K562 (cell line): ENCODE measurements around the gene CSNK1G1. TPM values are rescaled to one million over a fixed set of nuclear protein-coding genes. Genes with fewer than 3 reads are reported as not detected.

Experiments used
- ARHGAP35 ChIP-seq: fragments of 450-650 bp; IDR thresholded peaks from 2 replicates; pipeline ENCODE4 v1.6.1; 2018; ENCODE audit not compliant: partially characterized antibody
- ARNT ChIP-seq, 2 experiments: fragments of 450-650 bp; IDR thresholded peaks; 2 replicates each; pipeline ENCODE4 v1.6.1; 2016; ENCODE audit warnings: mild to moderate bottlenecking in 1 of 2
- DNMT1 ChIP-seq: fragments of 450-650 bp; IDR thresholded peaks from 2 replicates; pipeline ENCODE4 v1.6.1; 2016; ENCODE audit warnings: antibody characterized with exemption, mild to moderate bottlenecking
- FOSL1 ChIP-seq: fragments of 200-800 bp; sonication (Bioruptor generic); conservative IDR thresholded peaks from 2 replicates; pipeline ENCODE4 v1.6.1; 2016; ENCODE audit warnings: missing genetic modification characterization, missing compliant biosample characterization
- KDM2B ChIP-seq: fragments of 250-450 bp; sonication (Bioruptor Pico); IDR thresholded peaks from 2 replicates; pipeline ENCODE4 v1.8.0; 2021; ENCODE audit warnings: mild to moderate bottlenecking, moderate library complexity
- MEIS2 ChIP-seq: fragments of 450-650 bp; IDR thresholded peaks from 2 replicates; pipeline ENCODE4 v1.6.1; 2014; ENCODE audit warnings: mild to moderate bottlenecking; ENCODE audit not compliant: partially characterized antibody
- POLR2H ChIP-seq: IDR thresholded peaks from 2 replicates; pipeline ENCODE4 v1.6.1; 2016; ENCODE audit warnings: missing genetic modification characterization, low read depth, mild to moderate bottlenecking, control low read depth, missing compliant biosample characterization, moderate library complexity
- SETDB1 ChIP-seq: IDR thresholded peaks from one replicate; pipeline ENCODE4 v1.6.1; 2012; ENCODE audit warnings: low read length, control low read depth, inconsistent platforms
- XRCC4 ChIP-seq: IDR thresholded peaks from one replicate; pipeline ENCODE4 v1.6.1; 2011; ENCODE audit not compliant: insufficient read depth, insufficient read length; ENCODE audit errors: extremely low read depth
- ZFP30 ChIP-seq: fragments of 250-450 bp; sonication (Bioruptor Pico); IDR thresholded peaks from 2 replicates; pipeline ENCODE4 v1.8.0; 2022; ENCODE audit warnings: moderate library complexity, mild to moderate bottlenecking, inconsistent platforms, borderline replicate concordance
- ZNF830 ChIP-seq: fragments of 250-450 bp; sonication (Bioruptor Pico); IDR thresholded peaks from 2 replicates; pipeline ENCODE4 v1.5.0; 2021; ENCODE audit warnings: mild to moderate bottlenecking
- polyA plus RNA-seq, 8 experiments: library from polyadenylated mRNA; depleted of rRNA in 4 of 8; stranded (reverse) in 5 of 8; unstranded in 3 of 8; fragments of >200 nt; fragmentation: Nextera tagmentation in 2 of 8; fragmentation: Illumina TruSeq in 1 of 8; extraction: Ambion mirVana in 2 of 8; extraction: Trizol in 1 of 8; gene quantifications; 2 replicates each; pipeline versions ENCODE4 v1.2.1 to v1.2.3, GENCODE V29; 2011 to 2014; ENCODE audit warnings: inconsistent platforms in 1 of 8, missing spikeins in 1 of 8
- total RNA-seq, 7 experiments: library from RNA; depleted of rRNA in 6 of 7; stranded (reverse); fragments of >200 nt in 6 of 7; fragmentation: Illumina TruSeq in 2 of 7; extraction: Trizol in 2 of 7; gene quantifications; 2 replicates each; pipeline versions ENCODE4 v1.2.1 to v1.2.3, GENCODE V29; 2011 to 2021; ENCODE audit warnings: low replicate concordance in 1 of 7
- TF ChIP-seq, protein P1 (sequence below), 2 experiments: fragments of 450-650 bp in 1 of 2; sonication (generic) in 1 of 2; formaldehyde crosslinking in 1 of 2; IDR thresholded peaks in 1 of 2; conservative IDR thresholded peaks in 1 of 2; 2 replicates each; pipeline versions ENCODE4 v1.6.1 to v1.8.1; 2016 to 2023; ENCODE audit warnings: mild to moderate bottlenecking in 2 of 2, moderate library complexity in 2 of 2, inconsistent platforms in 1 of 2, missing genetic modification reagents in 1 of 2
- TF ChIP-seq, protein P2 (sequence below): fragments of 250-450 bp; sonication (Bioruptor Pico); IDR thresholded peaks from 2 replicates; pipeline ENCODE4 v1.5.0; 2021
- TF ChIP-seq, protein P3 (sequence below): fragments of 450-650 bp; conservative IDR thresholded peaks from 2 replicates; pipeline ENCODE4 v1.6.1; 2016; ENCODE audit warnings: missing genetic modification characterization, low read depth, mild to moderate bottlenecking, missing compliant biosample characterization, moderate library complexity
- TF ChIP-seq, protein P4 (sequence below): fragments of 450-650 bp; IDR thresholded peaks from 2 replicates; pipeline ENCODE4 v1.6.1; 2016; ENCODE audit warnings: mild to moderate bottlenecking, moderate library complexity

CSNK1G1 gene
- total and polyA plus RNA-seq, 9 of the 15 experiments (the other 6 are each of a cell fraction or from before 2014, with no cell fraction given): 4.5 to 18.5 (median 9.5) TPM

GRCh38 chr15:64284042-64284441, 71.9 kb downstream of the CSNK1G1 start (continued):
- TF ChIP-seq, protein P1, sequence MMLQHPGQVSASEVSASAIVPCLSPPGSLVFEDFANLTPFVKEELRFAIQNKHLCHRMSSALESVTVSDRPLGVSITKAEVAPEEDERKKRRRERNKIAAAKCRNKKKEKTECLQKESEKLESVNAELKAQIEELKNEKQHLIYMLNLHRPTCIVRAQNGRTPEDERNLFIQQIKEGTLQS (IDR thresholded peaks at IDR 0.05): peak; percentile 82
- TF ChIP-seq, protein P1 (CRISPR knock-in tag; conservative IDR thresholded peaks at IDR 0.05): no peak
- no peak for TF ChIP-seq SETDB1
- TF ChIP-seq ZFP30 (CRISPR knock-in tag): no peak
- no peak for TF ChIP-seq ZNF830
- TF ChIP-seq POLR2H (tag): 0 out of 2 replicates have a peak, but pooled peaks have one; percentile 15
- TF ChIP-seq MEIS2: peak; percentile 50
- TF ChIP-seq FOSL1: peak; percentile 79
- TF ChIP-seq, protein P2, sequence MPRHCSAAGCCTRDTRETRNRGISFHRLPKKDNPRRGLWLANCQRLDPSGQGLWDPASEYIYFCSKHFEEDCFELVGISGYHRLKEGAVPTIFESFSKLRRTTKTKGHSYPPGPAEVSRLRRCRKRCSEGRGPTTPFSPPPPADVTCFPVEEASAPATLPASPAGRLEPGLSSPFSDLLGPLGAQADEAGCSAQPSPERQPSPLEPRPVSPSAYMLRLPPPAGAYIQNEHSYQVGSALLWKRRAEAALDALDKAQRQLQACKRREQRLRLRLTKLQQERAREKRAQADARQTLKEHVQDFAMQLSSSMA (CRISPR knock-in tag): no peak
- TF ChIP-seq, protein P3, sequence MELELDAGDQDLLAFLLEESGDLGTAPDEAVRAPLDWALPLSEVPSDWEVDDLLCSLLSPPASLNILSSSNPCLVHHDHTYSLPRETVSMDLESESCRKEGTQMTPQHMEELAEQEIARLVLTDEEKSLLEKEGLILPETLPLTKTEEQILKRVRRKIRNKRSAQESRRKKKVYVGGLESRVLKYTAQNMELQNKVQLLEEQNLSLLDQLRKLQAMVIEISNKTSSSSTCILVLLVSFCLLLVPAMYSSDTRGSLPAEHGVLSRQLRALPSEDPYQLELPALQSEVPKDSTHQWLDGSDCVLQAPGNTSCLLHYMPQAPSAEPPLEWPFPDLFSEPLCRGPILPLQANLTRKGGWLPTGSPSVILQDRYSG: no peak
- TF ChIP-seq DNMT1: no peak
- no peak for TF ChIP-seq ARHGAP35
- TF ChIP-seq ARNT (IDR thresholded peaks at IDR 0.05): peak in 1 of 2 experiments; percentile 72; a peak in 1 of 4 replicates
- TF ChIP-seq XRCC4: no peak
- TF ChIP-seq KDM2B (CRISPR knock-in tag): no peak
- TF ChIP-seq, protein P4, sequence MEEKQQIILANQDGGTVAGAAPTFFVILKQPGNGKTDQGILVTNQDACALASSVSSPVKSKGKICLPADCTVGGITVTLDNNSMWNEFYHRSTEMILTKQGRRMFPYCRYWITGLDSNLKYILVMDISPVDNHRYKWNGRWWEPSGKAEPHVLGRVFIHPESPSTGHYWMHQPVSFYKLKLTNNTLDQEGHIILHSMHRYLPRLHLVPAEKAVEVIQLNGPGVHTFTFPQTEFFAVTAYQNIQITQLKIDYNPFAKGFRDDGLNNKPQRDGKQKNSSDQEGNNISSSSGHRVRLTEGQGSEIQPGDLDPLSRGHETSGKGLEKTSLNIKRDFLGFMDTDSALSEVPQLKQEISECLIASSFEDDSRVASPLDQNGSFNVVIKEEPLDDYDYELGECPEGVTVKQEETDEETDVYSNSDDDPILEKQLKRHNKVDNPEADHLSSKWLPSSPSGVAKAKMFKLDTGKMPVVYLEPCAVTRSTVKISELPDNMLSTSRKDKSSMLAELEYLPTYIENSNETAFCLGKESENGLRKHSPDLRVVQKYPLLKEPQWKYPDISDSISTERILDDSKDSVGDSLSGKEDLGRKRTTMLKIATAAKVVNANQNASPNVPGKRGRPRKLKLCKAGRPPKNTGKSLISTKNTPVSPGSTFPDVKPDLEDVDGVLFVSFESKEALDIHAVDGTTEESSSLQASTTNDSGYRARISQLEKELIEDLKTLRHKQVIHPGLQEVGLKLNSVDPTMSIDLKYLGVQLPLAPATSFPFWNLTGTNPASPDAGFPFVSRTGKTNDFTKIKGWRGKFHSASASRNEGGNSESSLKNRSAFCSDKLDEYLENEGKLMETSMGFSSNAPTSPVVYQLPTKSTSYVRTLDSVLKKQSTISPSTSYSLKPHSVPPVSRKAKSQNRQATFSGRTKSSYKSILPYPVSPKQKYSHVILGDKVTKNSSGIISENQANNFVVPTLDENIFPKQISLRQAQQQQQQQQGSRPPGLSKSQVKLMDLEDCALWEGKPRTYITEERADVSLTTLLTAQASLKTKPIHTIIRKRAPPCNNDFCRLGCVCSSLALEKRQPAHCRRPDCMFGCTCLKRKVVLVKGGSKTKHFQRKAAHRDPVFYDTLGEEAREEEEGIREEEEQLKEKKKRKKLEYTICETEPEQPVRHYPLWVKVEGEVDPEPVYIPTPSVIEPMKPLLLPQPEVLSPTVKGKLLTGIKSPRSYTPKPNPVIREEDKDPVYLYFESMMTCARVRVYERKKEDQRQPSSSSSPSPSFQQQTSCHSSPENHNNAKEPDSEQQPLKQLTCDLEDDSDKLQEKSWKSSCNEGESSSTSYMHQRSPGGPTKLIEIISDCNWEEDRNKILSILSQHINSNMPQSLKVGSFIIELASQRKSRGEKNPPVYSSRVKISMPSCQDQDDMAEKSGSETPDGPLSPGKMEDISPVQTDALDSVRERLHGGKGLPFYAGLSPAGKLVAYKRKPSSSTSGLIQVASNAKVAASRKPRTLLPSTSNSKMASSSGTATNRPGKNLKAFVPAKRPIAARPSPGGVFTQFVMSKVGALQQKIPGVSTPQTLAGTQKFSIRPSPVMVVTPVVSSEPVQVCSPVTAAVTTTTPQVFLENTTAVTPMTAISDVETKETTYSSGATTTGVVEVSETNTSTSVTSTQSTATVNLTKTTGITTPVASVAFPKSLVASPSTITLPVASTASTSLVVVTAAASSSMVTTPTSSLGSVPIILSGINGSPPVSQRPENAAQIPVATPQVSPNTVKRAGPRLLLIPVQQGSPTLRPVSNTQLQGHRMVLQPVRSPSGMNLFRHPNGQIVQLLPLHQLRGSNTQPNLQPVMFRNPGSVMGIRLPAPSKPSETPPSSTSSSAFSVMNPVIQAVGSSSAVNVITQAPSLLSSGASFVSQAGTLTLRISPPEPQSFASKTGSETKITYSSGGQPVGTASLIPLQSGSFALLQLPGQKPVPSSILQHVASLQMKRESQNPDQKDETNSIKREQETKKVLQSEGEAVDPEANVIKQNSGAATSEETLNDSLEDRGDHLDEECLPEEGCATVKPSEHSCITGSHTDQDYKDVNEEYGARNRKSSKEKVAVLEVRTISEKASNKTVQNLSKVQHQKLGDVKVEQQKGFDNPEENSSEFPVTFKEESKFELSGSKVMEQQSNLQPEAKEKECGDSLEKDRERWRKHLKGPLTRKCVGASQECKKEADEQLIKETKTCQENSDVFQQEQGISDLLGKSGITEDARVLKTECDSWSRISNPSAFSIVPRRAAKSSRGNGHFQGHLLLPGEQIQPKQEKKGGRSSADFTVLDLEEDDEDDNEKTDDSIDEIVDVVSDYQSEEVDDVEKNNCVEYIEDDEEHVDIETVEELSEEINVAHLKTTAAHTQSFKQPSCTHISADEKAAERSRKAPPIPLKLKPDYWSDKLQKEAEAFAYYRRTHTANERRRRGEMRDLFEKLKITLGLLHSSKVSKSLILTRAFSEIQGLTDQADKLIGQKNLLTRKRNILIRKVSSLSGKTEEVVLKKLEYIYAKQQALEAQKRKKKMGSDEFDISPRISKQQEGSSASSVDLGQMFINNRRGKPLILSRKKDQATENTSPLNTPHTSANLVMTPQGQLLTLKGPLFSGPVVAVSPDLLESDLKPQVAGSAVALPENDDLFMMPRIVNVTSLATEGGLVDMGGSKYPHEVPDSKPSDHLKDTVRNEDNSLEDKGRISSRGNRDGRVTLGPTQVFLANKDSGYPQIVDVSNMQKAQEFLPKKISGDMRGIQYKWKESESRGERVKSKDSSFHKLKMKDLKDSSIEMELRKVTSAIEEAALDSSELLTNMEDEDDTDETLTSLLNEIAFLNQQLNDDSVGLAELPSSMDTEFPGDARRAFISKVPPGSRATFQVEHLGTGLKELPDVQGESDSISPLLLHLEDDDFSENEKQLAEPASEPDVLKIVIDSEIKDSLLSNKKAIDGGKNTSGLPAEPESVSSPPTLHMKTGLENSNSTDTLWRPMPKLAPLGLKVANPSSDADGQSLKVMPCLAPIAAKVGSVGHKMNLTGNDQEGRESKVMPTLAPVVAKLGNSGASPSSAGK: no peak
